K562 (cell line): ENCODE results near the gene PDE11A. TPM values are rescaled to one million over a fixed set of nuclear protein-coding genes. Genes with fewer than 3 reads are reported as not detected.
A peak's percentile ranks its signal among the peaks of the same experiment; 100 is the strongest.

Source experiments
- ATAC-seq: fragments of 200-7000 bp; cut with Tn5 transposase; 3 replicates; pipeline ENCODE4 v1.9.1; 2020; ENCODE audit warnings: moderate library complexity
- Bru-seq: library from RNA; stranded (reverse); fragments of 400-500 nt; gene quantifications from one replicate; lab custom pipeline; 2021; lab: Mats Ljungman, UMichigan
- BruChase-seq, 2 experiments: library from RNA; stranded (reverse); fragments of 400-500 nt; gene quantifications; one replicate each; lab custom pipeline; 2021; lab: Mats Ljungman, UMichigan
- BruUV-seq: library from RNA; stranded (reverse); fragments of 400-500 nt; replicated peaks from 2 replicates; lab custom pipeline; 2021; lab: Mats Ljungman, UMichigan
- CTCF ChIA-PET: fragments of 300-600 bp; formaldehyde crosslinking; extraction: SDS; loops from one replicate; lab custom pipeline; 2021; ENCODE audit warnings: low intra/inter-chr PET ratio; lab: Yijun Ruan, JAX
- POLR2A ChIA-PET: fragments of 300-600, 350-650 bp; sonication (Branson Sonifier 250); formaldehyde crosslinking; extraction: SDS; loops from one replicate; lab custom pipeline; 2021; ENCODE audit warnings: antibody characterized with exemption, inconsistent platforms; lab: Yijun Ruan, JAX
- DNase-seq, 4 experiments: peaks; one replicate each; pipeline versions ENCODE4 v3.0.0 to v3.0.0-alpha.2; 2011 to 2018; ENCODE audit warnings: low spot score in 3 of 4, mixed read lengths in 3 of 4; ENCODE audit errors: extremely low read depth in 1 of 4
- FAIRE-seq: peaks from 2 replicates; lab custom pipeline; 2011; peaks lifted over from hg19 to GRCh38; lab: Jason Lieb, UNC
- H2AFZ ChIP-seq: 2 replicates; pipeline ENCODE4 v1.6.0; 2011; ENCODE audit warnings: low read depth, low read length, control low read depth, inconsistent platforms
- H3K27ac ChIP-seq: fragments of 200-600 bp; 3 replicates; pipeline ENCODE4 v1.8.0; 2011; ENCODE audit warnings: low read depth, mild to moderate bottlenecking, control low read depth, inconsistent platforms, low read length, moderate library complexity, mixed read lengths; ENCODE audit errors: extremely low read depth
- H3K27me3 ChIP-seq, 2 experiments: fragments of 300-600 bp in 1 of 2; 2 replicates in 1 of 2; 3 replicates in 1 of 2; pipeline versions ENCODE4 v1.6.0 to v1.8.0; 2011; ENCODE audit warnings: inconsistent platforms in 2 of 2, low read length in 2 of 2, mild to moderate bottlenecking in 1 of 2, mixed read lengths in 1 of 2, moderate library complexity in 1 of 2; ENCODE audit not compliant: control insufficient read depth in 2 of 2, insufficient read depth in 2 of 2
- H3K36me3 ChIP-seq: fragments of 300-600 bp; 3 replicates; pipeline ENCODE4 v1.8.0; 2011; ENCODE audit warnings: mild to moderate bottlenecking, low read length, inconsistent platforms; ENCODE audit not compliant: control insufficient read depth, insufficient read depth
- H3K4me1 ChIP-seq, 2 experiments: fragments of 200-600 bp in 1 of 2; replicated peaks in 1 of 2; 2 replicates in 1 of 2; 3 replicates in 1 of 2; pipeline versions ENCODE4 v1.5.1 to v1.8.0; 2011; ENCODE audit warnings: inconsistent platforms in 2 of 2, low read length in 2 of 2, mild to moderate bottlenecking in 1 of 2, mixed read lengths in 1 of 2, moderate library complexity in 1 of 2; ENCODE audit not compliant: control insufficient read depth in 2 of 2, insufficient read depth in 2 of 2
- H3K4me2 ChIP-seq: 2 replicates; pipeline ENCODE4 v1.6.1; 2011; ENCODE audit warnings: low read length, control low read depth, inconsistent platforms, mixed read lengths; ENCODE audit not compliant: insufficient read depth
- H3K4me3 ChIP-seq: fragments of 200-600 bp; sonication (generic), shearing (Covaris generic); 2 replicates; pipeline ENCODE4 v1.5.1; 2016; ENCODE audit warnings: control low read depth, inconsistent platforms
- H3K79me2 ChIP-seq: fragments of 200-600 bp; 3 replicates; pipeline ENCODE4 v1.8.0; 2011; ENCODE audit warnings: low read length, inconsistent platforms; ENCODE audit not compliant: control insufficient read depth, insufficient read depth
- H3K9ac ChIP-seq, 2 experiments: 2 replicates each; pipeline versions ENCODE4 v1.6.0 to v1.6.1; 2011; ENCODE audit warnings: low read depth in 2 of 2, low read length in 2 of 2, control low read depth in 1 of 2, inconsistent platforms in 1 of 2, mild to moderate bottlenecking in 1 of 2, mixed read lengths in 1 of 2; ENCODE audit not compliant: insufficient read depth in 1 of 2
- H3K9me1 ChIP-seq: one replicate; pipeline ENCODE4 v1.6.0; 2011; ENCODE audit warnings: inconsistent platforms, mild to moderate bottlenecking, low read length, moderate library complexity; ENCODE audit not compliant: control insufficient read depth, insufficient read depth
- H3K9me3 ChIP-seq: replicated peaks from 2 replicates; pipeline ENCODE4 v1.5.1; 2011; ENCODE audit warnings: low read depth, low read length, inconsistent platforms; ENCODE audit not compliant: control insufficient read depth, insufficient read depth
- H4K20me1 ChIP-seq: replicated peaks from 2 replicates; pipeline ENCODE4 v1.6.1; 2011; ENCODE audit warnings: low read length, inconsistent platforms, mixed read lengths; ENCODE audit not compliant: control insufficient read depth, insufficient read depth
- CEBPG ChIP-seq, 3 experiments: fragments of 200-800 bp in 1 of 3; sonication (Bioruptor generic) in 1 of 3; sonication (generic) in 1 of 3; formaldehyde crosslinking in 1 of 3; IDR thresholded peaks in 2 of 3; conservative IDR thresholded peaks in 1 of 3; 2 replicates each; pipeline versions ENCODE4 v1.6.1 to v1.8.0; 2016 to 2022; ENCODE audit warnings: missing compliant biosample characterization in 2 of 3, missing genetic modification characterization in 2 of 3, mild to moderate bottlenecking in 1 of 3, missing genetic modification reagents in 1 of 3
- MEF2D ChIP-seq: conservative IDR thresholded peaks from 2 replicates; pipeline ENCODE4 v1.6.1; 2016; ENCODE audit warnings: low read depth, missing genetic modification characterization, missing compliant biosample characterization
- NFE2L1 ChIP-seq: fragments of 450-650 bp; IDR thresholded peaks from 2 replicates; pipeline ENCODE4 v1.6.1; 2016; ENCODE audit warnings: missing genetic modification characterization, low read depth, mild to moderate bottlenecking, missing compliant biosample characterization, moderate library complexity, borderline replicate concordance
- RB1 ChIP-seq: fragments of 450-650 bp; IDR thresholded peaks from 2 replicates; pipeline ENCODE4 v1.6.1; 2017; ENCODE audit warnings: low read depth, mild to moderate bottlenecking
- ZNF561 ChIP-seq: fragments of 450-650 bp; formaldehyde crosslinking; conservative IDR thresholded peaks from 2 replicates; pipeline ENCODE4 v1.4.0; 2020; ENCODE audit warnings: mild to moderate bottlenecking, moderate library complexity
- WGBS: fragments of 100-300 bp; shearing (Covaris generic); methylation state at CpG from one replicate; pipeline ENCODE4 v1.1.6; 2016; ENCODE audit warnings: low coverage, mixed read lengths; ENCODE audit not compliant: insufficient coverage; ENCODE audit errors: missing lambda C conversion rate; 5-methylcytosine and 5-hydroxymethylcytosine counted together
- in situ Hi-C: fragments of 300-500 bp; cut with MboI; formaldehyde crosslinking; loops from 4 replicates; pipeline ENCODE4 v1.15.0; 2018; ENCODE audit warnings: inconsistent platforms, mixed read lengths
- intact Hi-C: fragments of 100-400 bp; cut with micrococcal nuclease; formaldehyde crosslinking; loops from 2 replicates; pipeline ENCODE4 v1.14.2; 2022
- long read RNA-seq, 3 experiments: library from polyadenylated mRNA in 2 of 3; library from RNA in 1 of 3; unstranded in 2 of 3; stranded (forward) in 1 of 3; transcript quantifications; one replicate each; pipeline ENCODE4 v2.0.0, GENCODE V29; 2019 to 2022
- polyA minus RNA-seq, 3 experiments: library from RNA; depleted of rRNA, polyadenylated mRNA; stranded (reverse); fragments of >200 nt; gene quantifications; 2 replicates each; pipeline ENCODE4 v1.2.3, GENCODE V29; 2011
- polyA plus RNA-seq, 8 experiments: library from polyadenylated mRNA; depleted of rRNA in 4 of 8; stranded (reverse) in 5 of 8; unstranded in 3 of 8; fragments of >200 nt; fragmentation: Nextera tagmentation in 2 of 8; fragmentation: Illumina TruSeq in 1 of 8; extraction: Ambion mirVana in 2 of 8; extraction: Trizol in 1 of 8; gene quantifications; 2 replicates each; pipeline versions ENCODE4 v1.2.1 to v1.2.3, GENCODE V29; 2011 to 2014; ENCODE audit warnings: inconsistent platforms in 1 of 8, missing spikeins in 1 of 8
- total RNA-seq, 7 experiments: library from RNA; depleted of rRNA in 6 of 7; stranded (reverse); fragments of >200 nt in 6 of 7; fragmentation: Illumina TruSeq in 2 of 7; extraction: Trizol in 2 of 7; gene quantifications; 2 replicates each; pipeline versions ENCODE4 v1.2.1 to v1.2.3, GENCODE V29; 2011 to 2021; ENCODE audit warnings: low replicate concordance in 1 of 7
- TF ChIP-seq, protein P1 (sequence below): fragments of 250-450 bp; sonication (Bioruptor Pico); IDR thresholded peaks from 2 replicates; pipeline ENCODE4 v1.5.0; 2020; ENCODE audit warnings: mild to moderate bottlenecking, borderline replicate concordance
- TF ChIP-seq, protein P2 (sequence below): fragments of 250-450 bp; sonication (Bioruptor Pico); IDR thresholded peaks from 2 replicates; pipeline ENCODE4 v1.8.0; 2022; ENCODE audit warnings: inconsistent platforms
- TF ChIP-seq, protein P3 (sequence below): IDR thresholded peaks from 2 replicates; pipeline ENCODE4 v1.6.1; 2014; ENCODE audit warnings: antibody characterized with exemption

The PDE11A gene
- total RNA-seq (2011; cell fraction: chromatin; rRNA removed; ENCODE audit: low replicate concordance) = 5.8 and 6.3 TPM in 2 replicates
- total RNA-seq (2011; cell fraction: nucleolus; rRNA removed) = 3.3 and 3.5 TPM in 2 replicates
- total RNA-seq (2011; cell fraction: nucleoplasm; rRNA removed) = 3.0 and 4.0 TPM in 2 replicates
- total RNA-seq (2014; rRNA removed) (5.4 and 5.6 TPM in 2 replicates), total RNA-seq (2014; rRNA removed; fragmentation: Illumina TruSeq; extraction: Trizol) (7.8 and 8.7 TPM in 2 replicates), total RNA-seq (2015; rRNA removed; fragmentation: Illumina TruSeq; extraction: Trizol) (21.3 and 22.1 TPM in 2 replicates), total RNA-seq (2021) (5.7 and 6.0 TPM in 2 replicates), polyA plus RNA-seq (2011; rRNA removed) (0.80 and 8.9 TPM in 2 replicates), polyA plus RNA-seq (2014; fragmentation: Illumina TruSeq; extraction: Trizol) (5.1 and 6.2 TPM in 2 replicates), polyA plus RNA-seq (2014; fragmentation: Nextera tagmentation; extraction: Ambion mirVana) (1 to 10 TPM; 3.2 to 3.9 TPM), polyA plus RNA-seq (2014; rRNA removed) (4.5 TPM in 2 replicates), polyA minus RNA-seq (2011; rRNA and poly(A)+ RNA removed) (1.0 and 19.7 TPM in 2 replicates), Bru-seq, nascent RNA (percentile 50 among the genes with signal in this experiment), BruChase-seq, experiment 1, labeled RNA remaining after a 2-hour chase (percentile 46 among the genes with signal in this experiment), BruChase-seq, experiment 2, labeled RNA remaining after a 6-hour chase (percentile 48 among the genes with signal in this experiment)
- 0.52 and 5.2 TPM in 2 replicates for polyA plus RNA-seq (2011; cell fraction: cytosol; rRNA removed)
- 1.1 and 10.5 TPM in 2 replicates for polyA plus RNA-seq (2011; cell fraction: nucleus; rRNA removed)
- 6.9 and 15.2 TPM in 2 replicates for polyA plus RNA-seq (2012)
- polyA minus RNA-seq (2011; cell fraction: cytosol; rRNA and poly(A)+ RNA removed) = 1.1 and 4.9 TPM in 2 replicates
- 1.1 and 4.3 TPM in 2 replicates for polyA minus RNA-seq (2011; cell fraction: nucleus; rRNA and poly(A)+ RNA removed)
- long read RNA-seq, experiment 1, partial matches to known transcripts = 3 of 6 reads
- long read RNA-seq, experiment 1, other reads (novel, unspliced or antisense) = 3 of 6 reads
- long read RNA-seq, experiment 2, partial matches to known transcripts = 1 of 6 reads
- long read RNA-seq, experiment 2, other reads (novel, unspliced or antisense) = 5 of 6 reads
- long read RNA-seq, experiment 3, partial matches to known transcripts = 2 of 4 reads
- long read RNA-seq, experiment 3, other reads (novel, unspliced or antisense) = 2 of 4 reads

DNA sequence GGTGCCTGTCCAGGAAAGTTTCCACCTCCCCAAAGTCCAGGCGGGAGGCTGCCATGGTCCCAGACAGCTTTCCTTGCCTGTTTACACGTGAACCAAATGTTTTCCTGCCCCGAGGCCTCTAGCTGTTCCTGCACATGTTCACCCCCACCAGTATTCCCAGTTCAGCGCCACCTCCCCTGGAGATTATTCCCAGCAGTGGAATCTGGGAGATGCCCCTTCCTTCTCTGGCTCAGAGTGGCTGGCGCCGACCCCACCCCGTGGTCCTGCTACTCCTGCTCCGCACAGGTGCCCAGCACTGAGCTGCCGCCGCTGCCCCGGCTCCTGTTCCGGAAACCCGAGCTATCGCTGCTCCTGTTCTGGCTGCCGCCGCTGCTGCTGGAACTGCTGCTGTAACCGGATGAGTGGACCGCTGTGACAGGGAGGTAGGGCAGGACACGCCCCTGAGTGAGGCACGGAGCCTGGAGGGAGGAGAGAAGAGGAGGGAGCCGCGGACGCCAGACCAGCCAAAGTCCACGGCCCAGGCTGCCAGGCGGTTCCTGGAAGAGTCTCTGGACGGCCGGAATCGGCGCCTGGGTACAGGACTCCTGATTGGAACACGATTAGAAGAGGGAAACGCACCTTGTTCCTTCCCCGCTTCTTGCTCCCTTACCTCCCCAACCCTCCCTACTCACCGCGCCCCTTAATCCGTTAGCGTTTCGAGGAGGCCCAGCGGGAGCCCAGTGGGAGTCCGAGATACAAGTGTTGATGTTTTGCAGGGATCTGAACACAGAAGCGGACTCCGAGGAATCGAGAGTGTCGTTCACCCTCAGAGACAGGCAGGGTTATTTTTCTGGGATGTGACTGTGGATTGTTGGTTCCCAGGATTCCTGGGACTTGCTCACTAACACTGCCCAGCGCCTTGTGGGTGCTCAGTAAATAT, at the start of gene PDE11A:
Gene PDE11A, minus strand, starts transcription at position 395 of the 919 bp plus-strand sequence. Its CDS starts 340 bp downstream, at position 55.
- peak within 1 kb of the TSS; percentile 52 to 92 for H3K9ac ChIP-seq
- H3K36me3 ChIP-seq = no peaks in the 10 kb centered on the region
- H3K27ac ChIP-seq = peak within 1 kb of the TSS; percentile 51
- peak within 1 kb of the TSS; percentile 78 for H3K4me2 ChIP-seq
- intact Hi-C loops (loop anchor here (5.0 kb wide), 1 partner anchor 275 kb away; no protein-coding TSS in a partner anchor), in situ Hi-C loops (no loop called here)
- H4K20me1 ChIP-seq = no peaks in the 10 kb centered on the region
- BruUV-seq = TSS peak; percentile 91
- H3K9me3 ChIP-seq = no peaks in the 10 kb centered on the region
- FAIRE-seq (peak; percentile 81), ATAC-seq (peak; percentile 98), DNase-seq (peak; percentile 82 to 96 (median 86))
- H2AFZ ChIP-seq = peak within 1 kb of the TSS; percentile 78
- 2% methylated on average over 42 of the region's 44 CpGs for WGBS
- CTCF ChIA-PET = no interaction called here
- H3K4me1 ChIP-seq = peaks cover 27 to 55% of the 10 kb centered on the region in 2 experiments
- H3K4me3 ChIP-seq = peak within 1 kb of the TSS; percentile 42
- 0 out of 3 replicates have a peak, but pooled peaks cover 3% of the 10 kb centered on the region for H3K79me2 ChIP-seq
- no peaks in the 10 kb centered on the region for H3K9me1 ChIP-seq
- POLR2A ChIA-PET = interaction anchor here (0.6 to 2.1 kb wide), 5 partner anchors 38 to 1855 kb away, joined by 3 to 4 read pairs (median 3); no protein-coding TSS in a partner anchor
- H3K27me3 ChIP-seq = no peaks in the 10 kb centered on the region
- TF ChIP-seq RB1 = no peak; the same call in 1 of the 2 replicates
- TF ChIP-seq ZNF561 = no peak
- TF ChIP-seq, protein P1, sequence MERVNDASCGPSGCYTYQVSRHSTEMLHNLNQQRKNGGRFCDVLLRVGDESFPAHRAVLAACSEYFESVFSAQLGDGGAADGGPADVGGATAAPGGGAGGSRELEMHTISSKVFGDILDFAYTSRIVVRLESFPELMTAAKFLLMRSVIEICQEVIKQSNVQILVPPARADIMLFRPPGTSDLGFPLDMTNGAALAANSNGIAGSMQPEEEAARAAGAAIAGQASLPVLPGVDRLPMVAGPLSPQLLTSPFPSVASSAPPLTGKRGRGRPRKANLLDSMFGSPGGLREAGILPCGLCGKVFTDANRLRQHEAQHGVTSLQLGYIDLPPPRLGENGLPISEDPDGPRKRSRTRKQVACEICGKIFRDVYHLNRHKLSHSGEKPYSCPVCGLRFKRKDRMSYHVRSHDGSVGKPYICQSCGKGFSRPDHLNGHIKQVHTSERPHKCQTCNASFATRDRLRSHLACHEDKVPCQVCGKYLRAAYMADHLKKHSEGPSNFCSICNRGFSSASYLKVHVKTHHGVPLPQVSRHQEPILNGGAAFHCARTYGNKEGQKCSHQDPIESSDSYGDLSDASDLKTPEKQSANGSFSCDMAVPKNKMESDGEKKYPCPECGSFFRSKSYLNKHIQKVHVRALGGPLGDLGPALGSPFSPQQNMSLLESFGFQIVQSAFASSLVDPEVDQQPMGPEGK (CRISPR knock-in tag) = no peak
- TF ChIP-seq, protein P2, sequence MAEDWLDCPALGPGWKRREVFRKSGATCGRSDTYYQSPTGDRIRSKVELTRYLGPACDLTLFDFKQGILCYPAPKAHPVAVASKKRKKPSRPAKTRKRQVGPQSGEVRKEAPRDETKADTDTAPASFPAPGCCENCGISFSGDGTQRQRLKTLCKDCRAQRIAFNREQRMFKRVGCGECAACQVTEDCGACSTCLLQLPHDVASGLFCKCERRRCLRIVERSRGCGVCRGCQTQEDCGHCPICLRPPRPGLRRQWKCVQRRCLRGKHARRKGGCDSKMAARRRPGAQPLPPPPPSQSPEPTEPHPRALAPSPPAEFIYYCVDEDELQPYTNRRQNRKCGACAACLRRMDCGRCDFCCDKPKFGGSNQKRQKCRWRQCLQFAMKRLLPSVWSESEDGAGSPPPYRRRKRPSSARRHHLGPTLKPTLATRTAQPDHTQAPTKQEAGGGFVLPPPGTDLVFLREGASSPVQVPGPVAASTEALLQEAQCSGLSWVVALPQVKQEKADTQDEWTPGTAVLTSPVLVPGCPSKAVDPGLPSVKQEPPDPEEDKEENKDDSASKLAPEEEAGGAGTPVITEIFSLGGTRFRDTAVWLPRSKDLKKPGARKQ (CRISPR knock-in tag) = no peak
- TF ChIP-seq MEF2D = 0 out of 2 replicates have a peak, but pooled peaks have one; percentile 21
- TF ChIP-seq NFE2L1 (tag) = no peak
- TF ChIP-seq, protein P3, sequence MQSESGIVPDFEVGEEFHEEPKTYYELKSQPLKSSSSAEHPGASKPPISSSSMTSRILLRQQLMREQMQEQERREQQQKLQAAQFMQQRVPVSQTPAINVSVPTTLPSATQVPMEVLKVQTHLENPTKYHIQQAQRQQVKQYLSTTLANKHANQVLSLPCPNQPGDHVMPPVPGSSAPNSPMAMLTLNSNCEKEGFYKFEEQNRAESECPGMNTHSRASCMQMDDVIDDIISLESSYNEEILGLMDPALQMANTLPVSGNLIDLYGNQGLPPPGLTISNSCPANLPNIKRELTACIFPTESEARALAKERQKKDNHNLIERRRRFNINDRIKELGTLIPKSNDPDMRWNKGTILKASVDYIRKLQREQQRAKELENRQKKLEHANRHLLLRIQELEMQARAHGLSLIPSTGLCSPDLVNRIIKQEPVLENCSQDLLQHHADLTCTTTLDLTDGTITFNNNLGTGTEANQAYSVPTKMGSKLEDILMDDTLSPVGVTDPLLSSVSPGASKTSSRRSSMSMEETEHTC = no peak
- TF ChIP-seq CEBPG (CRISPR knock-in tag; IDR thresholded peaks at IDR 0.05) = no peak
- no peak for TF ChIP-seq CEBPG (tag; conservative IDR thresholded peaks at IDR 0.05 in 1 of 2, IDR thresholded peaks at IDR 0.05 in 1 of 2)
